ENCODE results near the gene ERC2. TPM values are rescaled to one million over a fixed set of nuclear protein-coding genes. Genes with fewer than 3 reads are reported as not detected.

The ERC2 gene
- total RNA-seq, 1 donor from 2014 or later, result 7.4 TPM

DNA sequence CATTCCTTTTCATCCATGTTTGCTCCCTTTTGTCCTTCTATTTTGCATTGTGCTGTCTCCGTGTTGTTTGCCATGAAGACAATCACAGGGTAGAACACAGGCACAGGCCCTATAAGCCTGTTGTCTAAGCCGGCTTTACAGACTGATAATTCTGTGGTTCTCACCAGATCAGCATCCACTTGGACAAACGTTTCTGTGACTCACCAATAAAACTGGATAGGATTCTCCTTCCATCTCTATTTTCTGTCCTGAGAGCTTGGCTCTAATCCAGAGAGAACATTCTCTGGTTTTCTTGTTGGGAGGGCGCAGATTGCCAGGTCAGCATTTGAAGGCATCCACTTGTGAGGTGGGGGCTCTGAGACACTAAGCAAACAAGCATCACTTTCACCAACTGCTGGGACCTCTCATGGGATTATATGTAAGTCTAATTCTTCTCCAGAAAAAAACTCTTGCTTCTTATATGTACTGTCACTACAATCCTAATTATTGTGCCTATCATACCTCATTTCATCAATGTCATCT is 101.6 kb downstream of the ERC2 start:
- Histone ChIP-seq H3K4me2 (ENCODE audit: low read length) (no peak overlapping the region), H2AFZ (ENCODE audit: low read depth, low read length) (peak overlapping the region; percentile 29), H3K9me3 (ENCODE audit: insufficient read depth, low read depth, low read length) (no peaks in the 10 kb centered on the region), H3K4me1 (ENCODE audit: insufficient read depth, low read length) (no peaks in the 10 kb centered on the region), H4K20me1 (ENCODE audit: insufficient read depth, low read length) (no peaks in the 10 kb centered on the region), H3K9ac (ENCODE audit: low read length) (no peak overlapping the region), H3K4me3 (ENCODE audit: insufficient read depth, low read depth, low read length) (no peak overlapping the region), H3K27me3 (ENCODE audit: insufficient read depth, low read length) (no peaks in the 10 kb centered on the region), H3K79me2 (ENCODE audit: insufficient read depth, low read length) (no peaks in the 10 kb centered on the region), H3K27ac (ENCODE audit: low read depth, low read length) (peak overlapping the region; percentile 21), H3K36me3 (ENCODE audit: insufficient read depth, low read length) (no peaks in the 10 kb centered on the region)
- H3K27me3 Mint-ChIP-seq (ENCODE audit: low read depth, unreplicated experiment), result no peaks in the 10 kb centered on the region
- peak overlapping the region; percentile 88 for H3K27ac Mint-ChIP-seq (ENCODE audit: unreplicated experiment)
- H3K4me3 Mint-ChIP-seq (ENCODE audit: unreplicated experiment), result peak overlapping the region; percentile 10
- no peak for TF ChIP-seq EZH2 (IDR thresholded peaks at IDR 0.05; ENCODE audit: insufficient read depth, low read length)
- TF ChIP-seq, protein P1, sequence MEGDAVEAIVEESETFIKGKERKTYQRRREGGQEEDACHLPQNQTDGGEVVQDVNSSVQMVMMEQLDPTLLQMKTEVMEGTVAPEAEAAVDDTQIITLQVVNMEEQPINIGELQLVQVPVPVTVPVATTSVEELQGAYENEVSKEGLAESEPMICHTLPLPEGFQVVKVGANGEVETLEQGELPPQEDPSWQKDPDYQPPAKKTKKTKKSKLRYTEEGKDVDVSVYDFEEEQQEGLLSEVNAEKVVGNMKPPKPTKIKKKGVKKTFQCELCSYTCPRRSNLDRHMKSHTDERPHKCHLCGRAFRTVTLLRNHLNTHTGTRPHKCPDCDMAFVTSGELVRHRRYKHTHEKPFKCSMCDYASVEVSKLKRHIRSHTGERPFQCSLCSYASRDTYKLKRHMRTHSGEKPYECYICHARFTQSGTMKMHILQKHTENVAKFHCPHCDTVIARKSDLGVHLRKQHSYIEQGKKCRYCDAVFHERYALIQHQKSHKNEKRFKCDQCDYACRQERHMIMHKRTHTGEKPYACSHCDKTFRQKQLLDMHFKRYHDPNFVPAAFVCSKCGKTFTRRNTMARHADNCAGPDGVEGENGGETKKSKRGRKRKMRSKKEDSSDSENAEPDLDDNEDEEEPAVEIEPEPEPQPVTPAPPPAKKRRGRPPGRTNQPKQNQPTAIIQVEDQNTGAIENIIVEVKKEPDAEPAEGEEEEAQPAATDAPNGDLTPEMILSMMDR (IDR thresholded peaks at IDR 0.05; ENCODE audit: insufficient read depth, low read depth, low read length), result no peak
- DNase-seq (ENCODE audit: low read depth), result peak; percentile 31
- peaks cover 28% of the 10 kb centered on the region for H3K4me1 Mint-ChIP-seq (ENCODE audit: low read depth, unreplicated experiment)
- H3K9me3 Mint-ChIP-seq (ENCODE audit: unreplicated experiment), result no peaks in the 10 kb centered on the region
- no peak for FAIRE-seq
- H3K36me3 Mint-ChIP-seq (ENCODE audit: low read depth, unreplicated experiment), result no peaks in the 10 kb centered on the region

DNA sequence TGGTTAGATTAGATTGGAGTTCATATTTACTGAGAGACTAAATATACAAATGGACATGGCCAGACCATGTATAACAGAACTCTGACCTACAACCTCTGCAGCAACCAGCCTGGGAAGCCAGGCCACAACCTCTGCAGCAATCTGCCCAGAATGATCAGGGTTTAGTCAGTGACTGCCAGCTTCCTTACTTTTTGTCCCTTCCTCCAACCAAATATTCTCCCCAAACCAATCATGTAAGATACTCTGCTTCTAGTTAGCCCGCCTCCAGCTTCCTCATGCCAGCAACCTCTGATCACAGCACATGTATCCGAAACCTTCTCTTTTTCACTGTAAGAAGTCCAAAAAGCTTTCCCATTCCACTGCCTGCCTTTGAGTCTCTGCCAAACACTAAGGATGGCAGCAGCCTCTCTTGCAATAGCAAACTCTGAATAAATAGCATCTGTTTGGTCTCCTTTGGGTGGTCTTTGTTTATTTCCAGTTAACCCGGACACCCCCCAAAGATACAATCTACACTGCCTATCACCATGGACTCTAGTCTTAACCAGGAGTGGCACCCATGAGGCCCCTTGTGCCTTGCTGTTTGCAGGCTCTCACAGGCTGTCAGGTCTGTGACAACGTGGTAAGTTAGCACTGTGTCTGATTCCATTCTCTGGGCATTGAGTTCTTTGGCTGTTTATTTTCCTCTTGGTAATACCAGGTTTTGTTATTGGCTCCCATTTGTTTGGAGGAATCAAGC is 102.2 kb downstream of the ERC2 start:
- peak overlapping the region; percentile 88 for H3K27ac Mint-ChIP-seq (ENCODE audit: unreplicated experiment)
- peak overlapping the region; percentile 21 for H3K27ac ChIP-seq (ENCODE audit: low read depth, low read length)
- H2AFZ ChIP-seq (ENCODE audit: low read depth, low read length), result peak overlapping the region; percentile 29
- no peak overlapping the region for H3K4me3 ChIP-seq (ENCODE audit: insufficient read depth, low read depth, low read length)
- no peak overlapping the region for H3K9ac ChIP-seq (ENCODE audit: low read length)
- H3K4me1 ChIP-seq (ENCODE audit: insufficient read depth, low read length), result no peaks in the 10 kb centered on the region
- no peaks in the 10 kb centered on the region for H4K20me1 ChIP-seq (ENCODE audit: insufficient read depth, low read length)
- H3K4me1 Mint-ChIP-seq (ENCODE audit: low read depth, unreplicated experiment), result peaks cover 24% of the 10 kb centered on the region
- H3K4me2 ChIP-seq (ENCODE audit: low read length), result no peak overlapping the region
- H3K79me2 ChIP-seq (ENCODE audit: insufficient read depth, low read length), result no peaks in the 10 kb centered on the region
- DNase-seq (ENCODE audit: low read depth) (no peak), FAIRE-seq (no peak)
- H3K27me3 ChIP-seq (ENCODE audit: insufficient read depth, low read length), result no peaks in the 10 kb centered on the region
- peak overlapping the region; percentile 12 for H3K4me3 Mint-ChIP-seq (ENCODE audit: unreplicated experiment)
- no peaks in the 10 kb centered on the region for H3K36me3 Mint-ChIP-seq (ENCODE audit: low read depth, unreplicated experiment)
- H3K36me3 ChIP-seq (ENCODE audit: insufficient read depth, low read length), result no peaks in the 10 kb centered on the region
- no peaks in the 10 kb centered on the region for H3K27me3 Mint-ChIP-seq (ENCODE audit: low read depth, unreplicated experiment)
- no peaks in the 10 kb centered on the region for H3K9me3 ChIP-seq (ENCODE audit: insufficient read depth, low read depth, low read length)
- TF ChIP-seq, protein P1 (IDR thresholded peaks at IDR 0.05; ENCODE audit: insufficient read depth, low read depth, low read length), result no peak
- TF ChIP-seq EZH2 (IDR thresholded peaks at IDR 0.05; ENCODE audit: insufficient read depth, low read length), result no peak
- no peaks in the 10 kb centered on the region for H3K9me3 Mint-ChIP-seq (ENCODE audit: unreplicated experiment)

- Histone ChIP-seq H3K27ac (ENCODE audit: low read depth, low read length) (no peak overlapping the region), H3K9me3 (ENCODE audit: insufficient read depth, low read depth, low read length) (no peaks in the 10 kb centered on the region), H4K20me1 (ENCODE audit: insufficient read depth, low read length) (no peaks in the 10 kb centered on the region), H2AFZ (ENCODE audit: low read depth, low read length) (no peak overlapping the region), H3K4me1 (ENCODE audit: insufficient read depth, low read length) (no peaks in the 10 kb centered on the region), H3K27me3 (ENCODE audit: insufficient read depth, low read length) (no peaks in the 10 kb centered on the region), H3K4me3 (ENCODE audit: insufficient read depth, low read depth, low read length) (no peak overlapping the region), H3K9ac (ENCODE audit: low read length) (no peak overlapping the region), H3K79me2 (ENCODE audit: insufficient read depth, low read length) (no peaks in the 10 kb centered on the region), H3K36me3 (ENCODE audit: insufficient read depth, low read length) (no peaks in the 10 kb centered on the region), H3K4me2 (ENCODE audit: low read length) (no peak overlapping the region)
- Mint-ChIP-seq H3K36me3 (ENCODE audit: low read depth, unreplicated experiment) (no peaks in the 10 kb centered on the region), H3K4me1 (ENCODE audit: low read depth, unreplicated experiment) (peaks cover 24% of the 10 kb centered on the region), H3K27ac (ENCODE audit: unreplicated experiment) (no peak overlapping the region), H3K27me3 (ENCODE audit: low read depth, unreplicated experiment) (no peaks in the 10 kb centered on the region), H3K4me3 (ENCODE audit: unreplicated experiment) (no peak overlapping the region), H3K9me3 (ENCODE audit: unreplicated experiment) (no peaks in the 10 kb centered on the region)
- FAIRE-seq (no peak), DNase-seq (ENCODE audit: low read depth) (no peak)
- TF ChIP-seq, protein P1 (IDR thresholded peaks at IDR 0.05; ENCODE audit: insufficient read depth, low read depth, low read length), result no peak
- TF ChIP-seq EZH2 (IDR thresholded peaks at IDR 0.05; ENCODE audit: insufficient read depth, low read length), result no peak
These were observed 103.6 kb downstream of the ERC2 start for GRCh38 chr3:56364665-56365064.

All from astrocyte (in vitro differentiated cells and primary cell).